ENCODE data around the gene LRCH1. TPM values are rescaled to one million over a fixed set of nuclear protein-coding genes. Genes with fewer than 3 reads are reported as not detected.

Gene LRCH1
- total RNA-seq, 1 donor: 6.9 TPM

DNA sequence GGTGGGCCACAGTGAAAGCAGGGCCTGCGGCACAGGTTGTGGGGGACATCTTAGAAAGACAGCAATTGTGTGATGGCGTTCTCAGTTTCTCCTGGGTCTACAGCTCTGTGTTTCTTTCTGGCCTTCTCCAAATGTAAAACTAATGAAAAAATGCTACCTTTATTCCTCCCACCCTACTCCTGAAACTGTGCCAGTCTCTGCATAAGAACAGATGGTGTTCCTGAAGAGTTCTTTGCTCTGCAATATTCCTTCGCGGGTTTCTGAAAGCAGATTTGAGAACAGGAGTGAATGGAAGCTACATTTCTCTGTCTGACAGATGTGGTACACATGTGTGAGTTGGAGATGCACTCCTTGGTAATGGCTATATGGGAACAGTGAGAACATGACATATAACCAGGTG lies 18.0 kb upstream of the LRCH1 start:
- TF ChIP-seq, protein P1, sequence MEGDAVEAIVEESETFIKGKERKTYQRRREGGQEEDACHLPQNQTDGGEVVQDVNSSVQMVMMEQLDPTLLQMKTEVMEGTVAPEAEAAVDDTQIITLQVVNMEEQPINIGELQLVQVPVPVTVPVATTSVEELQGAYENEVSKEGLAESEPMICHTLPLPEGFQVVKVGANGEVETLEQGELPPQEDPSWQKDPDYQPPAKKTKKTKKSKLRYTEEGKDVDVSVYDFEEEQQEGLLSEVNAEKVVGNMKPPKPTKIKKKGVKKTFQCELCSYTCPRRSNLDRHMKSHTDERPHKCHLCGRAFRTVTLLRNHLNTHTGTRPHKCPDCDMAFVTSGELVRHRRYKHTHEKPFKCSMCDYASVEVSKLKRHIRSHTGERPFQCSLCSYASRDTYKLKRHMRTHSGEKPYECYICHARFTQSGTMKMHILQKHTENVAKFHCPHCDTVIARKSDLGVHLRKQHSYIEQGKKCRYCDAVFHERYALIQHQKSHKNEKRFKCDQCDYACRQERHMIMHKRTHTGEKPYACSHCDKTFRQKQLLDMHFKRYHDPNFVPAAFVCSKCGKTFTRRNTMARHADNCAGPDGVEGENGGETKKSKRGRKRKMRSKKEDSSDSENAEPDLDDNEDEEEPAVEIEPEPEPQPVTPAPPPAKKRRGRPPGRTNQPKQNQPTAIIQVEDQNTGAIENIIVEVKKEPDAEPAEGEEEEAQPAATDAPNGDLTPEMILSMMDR (IDR thresholded peaks at IDR 0.05; ENCODE audit: extremely low read depth, low read depth, low read length): no peak
- Histone ChIP-seq H4K20me1 (ENCODE audit: insufficient read depth, low read length) (no peaks in the 10 kb centered on the region), H3K4me2 (ENCODE audit: insufficient read depth, low read length) (no peak overlapping the region), H3K4me1 (ENCODE audit: insufficient read depth, low read length) (peaks cover 10% of the 10 kb centered on the region), H3K79me2 (ENCODE audit: insufficient read depth, low read length) (no peaks in the 10 kb centered on the region), H3K27ac (ENCODE audit: low read depth, low read length) (no peak overlapping the region), H3K36me3 (ENCODE audit: insufficient read depth, low read length) (no peaks in the 10 kb centered on the region), H3K4me3 (ENCODE audit: insufficient read depth, low read length) (no peak overlapping the region), H3K27me3 (ENCODE audit: insufficient read depth, low read length) (no peaks in the 10 kb centered on the region), H3K9me3 (ENCODE audit: low read depth, low read length) (no peaks in the 10 kb centered on the region), H2AFZ (ENCODE audit: low read length) (no peak overlapping the region)
- DNase-seq (ENCODE audit: insufficient read length, low spot score, missing footprints): no peak

DNA sequence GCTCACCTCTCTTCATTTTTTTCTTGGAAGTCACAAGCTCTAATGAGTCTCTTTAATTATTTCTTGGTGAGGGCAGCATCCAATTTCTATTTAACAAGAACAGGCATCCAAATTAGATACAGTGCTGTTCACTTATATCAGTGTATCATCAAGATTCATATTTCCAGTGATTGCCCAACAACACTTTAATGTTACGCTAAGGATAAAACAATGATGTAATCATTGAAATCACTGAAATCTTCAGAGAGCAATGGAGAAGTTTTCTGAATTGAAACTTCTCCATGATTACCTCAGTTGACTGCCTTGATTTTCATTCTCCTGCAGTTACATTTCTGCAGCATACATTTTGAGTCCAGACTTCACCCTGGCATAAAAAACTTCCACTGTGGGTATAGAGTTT lies 17.1 kb upstream of the LRCH1 start:
- DNase-seq (ENCODE audit: insufficient read length, low spot score, missing footprints): no peak
- TF ChIP-seq, protein P1 (IDR thresholded peaks at IDR 0.05; ENCODE audit: extremely low read depth, low read depth, low read length): no peak
- no peaks in the 10 kb centered on the region for H4K20me1 ChIP-seq (ENCODE audit: insufficient read depth, low read length)
- H3K27ac ChIP-seq (ENCODE audit: low read depth, low read length): no peak overlapping the region
- H3K4me3 ChIP-seq (ENCODE audit: insufficient read depth, low read length): no peak overlapping the region
- no peaks in the 10 kb centered on the region for H3K27me3 ChIP-seq (ENCODE audit: insufficient read depth, low read length)
- H3K36me3 ChIP-seq (ENCODE audit: insufficient read depth, low read length): no peaks in the 10 kb centered on the region
- no peaks in the 10 kb centered on the region for H3K79me2 ChIP-seq (ENCODE audit: insufficient read depth, low read length)
- peaks cover 4% of the 10 kb centered on the region for H3K4me1 ChIP-seq (ENCODE audit: insufficient read depth, low read length)
- no peak overlapping the region for H2AFZ ChIP-seq (ENCODE audit: low read length)
- H3K9me3 ChIP-seq (ENCODE audit: low read depth, low read length): no peaks in the 10 kb centered on the region
- no peak overlapping the region for H3K4me2 ChIP-seq (ENCODE audit: insufficient read depth, low read length)

DNA sequence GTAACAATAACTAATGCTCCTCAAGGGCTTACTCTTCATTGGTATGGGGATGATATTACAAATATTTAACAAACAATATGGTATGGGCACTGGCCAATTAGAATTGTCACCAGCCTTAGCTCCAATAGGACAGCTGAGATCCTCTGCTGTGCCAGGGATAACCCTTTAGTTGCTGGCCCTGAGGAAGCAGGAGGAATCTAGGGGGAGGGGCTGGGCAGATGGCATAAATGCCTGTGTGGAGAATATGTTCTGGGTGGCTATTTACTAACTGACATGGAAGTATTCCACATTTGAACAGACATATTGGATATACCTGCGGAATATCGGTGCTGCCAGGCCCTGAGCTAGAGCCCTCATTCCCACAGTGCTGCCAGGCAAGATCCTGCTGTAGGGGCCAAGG lies 16.6 kb upstream of the LRCH1 start:
- H3K27me3 ChIP-seq (ENCODE audit: insufficient read depth, low read length): no peaks in the 10 kb centered on the region
- H3K27ac ChIP-seq (ENCODE audit: low read depth, low read length): no peak overlapping the region
- H2AFZ ChIP-seq (ENCODE audit: low read length): no peak overlapping the region
- DNase-seq (ENCODE audit: insufficient read length, low spot score, missing footprints): no peak
- H4K20me1 ChIP-seq (ENCODE audit: insufficient read depth, low read length): no peaks in the 10 kb centered on the region
- H3K4me1 ChIP-seq (ENCODE audit: insufficient read depth, low read length): no peaks in the 10 kb centered on the region
- no peak overlapping the region for H3K4me2 ChIP-seq (ENCODE audit: insufficient read depth, low read length)
- no peaks in the 10 kb centered on the region for H3K79me2 ChIP-seq (ENCODE audit: insufficient read depth, low read length)
- TF ChIP-seq, protein P1 (IDR thresholded peaks at IDR 0.05; ENCODE audit: extremely low read depth, low read depth, low read length): no peak
- H3K9me3 ChIP-seq (ENCODE audit: low read depth, low read length): no peaks in the 10 kb centered on the region
- H3K4me3 ChIP-seq (ENCODE audit: insufficient read depth, low read length): no peak overlapping the region
- no peaks in the 10 kb centered on the region for H3K36me3 ChIP-seq (ENCODE audit: insufficient read depth, low read length)

DNA sequence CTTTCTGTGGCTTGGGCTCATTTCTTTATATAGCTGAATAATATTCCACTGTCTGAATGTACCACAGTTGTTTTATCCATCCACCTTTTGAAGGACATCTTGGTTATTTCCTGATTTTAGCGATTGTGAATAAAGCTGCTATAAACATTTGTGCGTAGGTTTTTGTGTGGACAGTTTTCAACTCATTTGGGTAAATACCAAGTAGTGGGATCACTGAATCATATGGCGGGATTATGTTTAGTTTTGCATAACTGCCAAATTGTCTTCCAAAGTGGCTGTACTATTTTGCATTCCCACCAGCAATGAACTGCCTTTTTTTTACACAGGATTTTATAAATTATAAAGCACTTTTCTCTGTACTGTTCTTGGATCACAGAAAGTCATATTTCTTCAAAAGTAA lies 13.7 kb upstream of the LRCH1 start:
- TF ChIP-seq, protein P1 (IDR thresholded peaks at IDR 0.05; ENCODE audit: extremely low read depth, low read depth, low read length): no peak
- no peaks in the 10 kb centered on the region for H3K4me1 ChIP-seq (ENCODE audit: insufficient read depth, low read length)
- H2AFZ ChIP-seq (ENCODE audit: low read length): no peak overlapping the region
- H3K9me3 ChIP-seq (ENCODE audit: low read depth, low read length): no peaks in the 10 kb centered on the region
- no peak overlapping the region for H3K4me3 ChIP-seq (ENCODE audit: insufficient read depth, low read length)
- H3K79me2 ChIP-seq (ENCODE audit: insufficient read depth, low read length): no peaks in the 10 kb centered on the region
- H3K4me2 ChIP-seq (ENCODE audit: insufficient read depth, low read length): no peak overlapping the region
- H3K27ac ChIP-seq (ENCODE audit: low read depth, low read length): no peak overlapping the region
- H4K20me1 ChIP-seq (ENCODE audit: insufficient read depth, low read length): no peaks in the 10 kb centered on the region
- no peaks in the 10 kb centered on the region for H3K36me3 ChIP-seq (ENCODE audit: insufficient read depth, low read length)
- no peaks in the 10 kb centered on the region for H3K27me3 ChIP-seq (ENCODE audit: insufficient read depth, low read length)
- no peak for DNase-seq (ENCODE audit: insufficient read length, low spot score, missing footprints)
